Dedifferentiated amniotic fluid mesenchymal stem cell (primary cell): ENCODE measurements around the gene APCDD1.
"Not testable (repeated sequence)": the region's sequence is repeated elsewhere in the genome, so short reads cannot be mapped to it uniquely, and the experiment has no call there.

Experiments used
- DNase-seq: peaks from one replicate; pipeline ENCODE4 v3.0.0-alpha.2; 2016; ENCODE audit errors: extremely low spot score

Gene APCDD1

GRCh38 chr18:10525697-10526560, 71.5 kb downstream of the APCDD1 start, which contains the start of gene NAPG:
NAPG (plus strand) TSS chr18:10526027; CDS start chr18:10526103, 76 bp downstream.
- peak; percentile 80 for DNase-seq

GRCh38 chr18:10526561-10526949, 72.1 kb downstream of the APCDD1 start:
- no peak for DNase-seq

- DNase-seq: no peak
These were observed 74.0 kb downstream of the APCDD1 start for GRCh38 chr18:10528439-10528838.

GRCh38 chr18:10530002-10530401, 75.6 kb downstream of the APCDD1 start:
- no peak for DNase-seq

GRCh38 chr18:10530852-10531251, 76.4 kb downstream of the APCDD1 start:
- DNase-seq: no peak

- DNase-seq: no peak
These were observed 78.7 kb downstream of the APCDD1 start for GRCh38 chr18:10533111-10533510.

- DNase-seq: no peak
These were observed 81.8 kb downstream of the APCDD1 start for GRCh38 chr18:10536280-10536679.

GRCh38 chr18:10537765-10538164, 83.3 kb downstream of the APCDD1 start:
- DNase-seq: no peak

- not testable (repeated sequence) for DNase-seq
These were observed 84.7 kb downstream of the APCDD1 start for GRCh38 chr18:10539124-10539523.
